Measurements from ENCODE around the gene PTGES2.
"Not testable (repeated sequence)": the region's sequence is repeated elsewhere in the genome, so short reads cannot be mapped to it uniquely, and the experiment has no call there.

PTGES2 gene

DNA sequence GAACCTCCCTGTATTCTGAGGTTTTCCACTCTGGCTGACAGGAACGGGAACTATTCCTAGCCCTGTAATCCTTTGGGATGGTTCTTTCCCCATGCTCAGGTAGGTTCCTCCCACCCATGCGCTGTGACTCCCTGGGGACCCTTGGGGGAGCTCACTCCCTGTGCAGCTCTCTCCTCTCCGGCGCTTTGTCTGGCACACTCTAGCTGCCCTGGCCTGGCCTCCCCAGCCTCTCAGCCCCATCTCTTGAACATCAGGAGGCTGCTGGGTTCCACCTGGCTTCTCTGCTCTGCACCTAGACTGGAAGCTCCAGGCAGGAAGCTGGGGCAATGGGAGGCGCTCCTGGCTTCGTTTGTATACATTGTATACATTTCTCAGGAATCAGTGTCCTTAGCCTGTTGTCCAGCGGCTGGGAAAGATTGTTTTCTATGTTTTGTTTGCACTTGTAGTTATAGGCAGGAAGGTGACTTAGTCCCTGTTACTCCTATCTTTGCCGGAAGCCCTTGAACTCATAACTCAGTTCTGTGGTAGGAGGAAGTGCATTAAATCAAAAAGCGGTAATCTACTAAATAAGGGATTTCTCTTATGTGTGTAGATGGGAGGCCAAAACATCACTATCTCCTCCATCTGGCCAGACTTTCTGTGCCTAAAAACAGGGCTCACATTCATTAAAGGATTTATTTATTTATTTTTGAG lies 39.1 kb downstream of the PTGES2 start:
- DNase-seq (ENCODE audit: low read depth, low spot score) = no peak

DNA sequence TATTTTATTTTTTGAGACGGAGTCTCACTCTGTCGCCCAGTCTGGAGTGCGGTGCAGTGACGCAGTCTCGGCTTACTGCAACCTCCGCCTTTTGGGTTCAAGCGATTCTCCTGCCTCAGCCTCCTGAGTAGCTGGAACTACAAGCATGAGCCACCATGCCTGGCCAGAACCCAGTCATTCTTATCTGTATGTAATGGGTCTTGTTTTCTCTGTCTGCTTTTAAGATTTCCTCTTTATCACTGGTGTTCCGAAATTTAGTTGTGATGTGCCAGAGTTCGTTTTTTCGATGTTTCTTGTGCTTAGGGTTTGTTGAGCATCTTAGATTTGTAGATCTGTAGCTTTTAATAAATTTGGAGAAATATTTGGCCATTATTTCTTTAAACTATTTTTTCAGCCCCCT lies 40.3 kb downstream of the PTGES2 start:
- no peak for DNase-seq (ENCODE audit: low read depth, low spot score)

DNA sequence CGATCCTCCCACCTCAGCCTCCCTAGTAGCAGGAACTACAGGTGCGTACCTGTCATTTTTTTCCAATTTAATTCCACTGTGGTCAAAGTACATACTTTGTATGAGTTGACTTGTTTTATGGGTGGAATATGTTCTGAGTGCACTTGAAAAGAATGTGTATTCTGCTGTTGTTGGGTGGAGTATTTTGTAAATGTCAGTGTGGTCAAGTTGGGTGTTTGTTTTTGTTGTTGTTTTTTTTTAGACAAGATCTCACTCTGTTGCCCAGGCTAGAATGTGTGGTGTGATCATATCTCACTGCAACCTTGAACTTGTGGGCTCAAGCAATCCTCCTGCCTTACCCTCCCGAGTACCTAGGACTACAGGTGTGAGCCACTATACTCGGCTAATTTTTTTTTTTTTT lies 41.6 kb downstream of the PTGES2 start:
- no peak for DNase-seq (ENCODE audit: low read depth, low spot score)

DNA sequence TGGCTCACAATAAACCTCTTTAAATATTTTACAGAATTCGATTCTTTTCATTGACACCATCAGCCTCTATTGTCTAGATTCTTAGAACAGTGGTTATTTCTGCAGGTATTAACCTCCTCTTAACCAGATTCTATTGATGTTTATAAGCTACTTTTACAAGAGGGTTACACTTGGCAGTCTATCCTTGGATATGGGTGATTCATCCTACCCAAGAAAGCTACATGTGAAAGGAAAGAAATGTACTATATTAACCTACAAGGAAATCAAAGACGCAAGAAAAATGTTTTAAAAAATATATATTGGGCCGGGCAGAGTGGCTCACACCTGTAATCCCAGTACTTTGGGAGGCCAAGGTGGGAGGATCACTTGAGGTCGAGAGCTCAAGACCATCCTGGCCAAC lies 42.8 kb downstream of the PTGES2 start:
- no peak for DNase-seq (ENCODE audit: low read depth, low spot score)

DNA sequence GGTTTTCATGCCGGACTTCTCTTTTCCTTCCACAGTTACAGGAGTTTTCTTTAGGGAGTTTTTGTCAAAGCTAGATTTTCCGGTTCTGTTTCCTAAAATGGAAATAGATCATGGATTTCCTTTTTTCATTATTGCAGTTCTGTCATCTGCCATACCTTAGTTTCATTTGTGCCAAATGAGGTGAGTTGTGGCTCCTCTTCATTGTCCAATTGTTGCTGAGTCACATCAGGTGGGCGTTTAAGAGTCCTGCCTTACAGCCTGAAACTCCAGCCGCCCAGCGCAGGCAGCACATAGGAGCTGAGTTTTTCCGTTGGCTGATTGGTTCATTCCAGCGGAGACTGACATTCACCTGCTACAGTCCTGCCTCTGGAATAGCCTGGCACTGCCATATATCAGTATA lies 45.4 kb downstream of the PTGES2 start:
- no peak for DNase-seq (ENCODE audit: low read depth, low spot score)

DNA sequence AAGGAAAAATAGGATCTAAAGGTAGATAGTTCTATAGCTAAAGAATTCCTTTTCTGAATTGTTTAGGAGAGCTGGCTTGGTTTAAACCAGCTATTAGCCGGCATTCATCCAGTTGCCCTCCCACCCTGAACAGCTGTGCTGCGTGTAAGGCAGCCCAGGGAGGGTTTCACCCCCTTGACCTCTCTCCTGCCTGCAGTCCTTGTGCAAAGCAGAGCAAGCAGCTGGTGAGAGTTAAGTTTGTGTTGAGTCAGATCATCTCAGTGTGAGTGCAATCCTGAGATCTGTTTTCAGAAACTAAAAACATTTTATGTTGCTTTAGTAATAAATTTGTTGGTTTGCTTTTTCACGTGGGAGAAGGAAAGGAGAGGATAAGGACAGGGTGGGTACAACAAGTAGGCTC lies 46.5 kb downstream of the PTGES2 start:
- DNase-seq (ENCODE audit: low read depth, low spot score) = peak; percentile 96

DNA sequence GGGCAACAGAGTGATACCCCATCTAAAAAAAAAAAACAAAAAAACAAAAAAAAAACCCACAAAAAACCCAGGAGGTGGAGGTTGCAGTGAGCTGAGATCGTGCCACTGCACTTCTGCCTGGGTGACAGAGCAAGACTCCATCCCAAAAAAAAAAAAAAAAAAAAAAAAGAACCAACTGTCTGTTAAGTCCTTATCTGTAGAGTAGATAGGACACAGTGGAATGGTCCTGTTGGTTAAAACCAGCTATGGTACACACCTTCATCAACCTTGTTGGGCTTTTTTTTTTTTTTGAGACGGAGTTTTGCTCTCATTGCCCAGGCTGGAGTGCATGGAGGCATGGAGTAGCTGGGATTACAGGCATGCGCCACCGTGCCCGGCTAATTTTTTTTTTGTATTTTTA lies 47.3 kb downstream of the PTGES2 start:
- no peak for DNase-seq (ENCODE audit: low read depth, low spot score)

DNA sequence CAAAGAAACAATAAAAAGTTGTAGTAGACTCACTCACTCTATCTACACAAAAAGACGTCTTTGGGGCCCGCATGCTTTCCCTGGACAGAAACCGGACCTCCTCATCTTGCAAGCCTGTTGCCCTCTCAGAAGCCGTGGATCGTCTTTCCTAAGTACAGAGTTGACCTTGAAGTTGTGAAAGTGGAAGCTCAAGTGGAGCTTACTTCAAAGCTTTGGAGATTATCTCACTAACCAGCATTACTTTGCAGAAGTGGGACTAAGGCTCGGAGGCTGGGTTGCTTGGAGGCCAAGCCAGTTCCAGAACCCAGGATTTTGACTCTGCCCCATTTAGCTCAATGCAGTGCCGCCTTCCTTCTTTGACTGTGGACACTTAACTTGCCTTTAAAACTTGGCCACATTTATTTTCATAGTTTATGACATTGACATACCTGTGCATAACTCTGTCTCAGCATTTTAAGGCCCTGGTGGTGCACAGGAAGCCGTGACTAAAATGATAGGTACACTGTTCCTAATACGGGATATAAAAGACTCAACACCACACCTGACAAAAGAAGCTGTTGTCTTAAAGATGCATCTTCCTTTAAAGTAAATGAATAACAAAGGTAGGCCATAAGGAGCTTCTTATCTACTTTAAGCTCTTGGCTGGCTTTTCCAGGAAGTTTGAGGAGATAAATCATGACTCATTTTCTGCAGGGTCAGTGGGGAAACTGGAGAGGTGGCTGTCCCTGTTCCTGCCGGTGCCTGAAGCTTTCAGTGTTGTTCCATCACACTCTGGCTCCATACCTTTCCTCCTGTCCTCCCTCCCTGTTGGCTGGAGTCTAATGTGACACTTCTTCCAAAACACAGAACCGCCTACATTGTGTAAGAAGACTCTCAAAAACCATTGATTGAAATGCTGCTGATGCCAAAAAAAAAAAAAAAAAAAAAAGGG lies 48.8 kb downstream of the PTGES2 start:
- DNase-seq (ENCODE audit: low read depth, low spot score) = no peak

DNA sequence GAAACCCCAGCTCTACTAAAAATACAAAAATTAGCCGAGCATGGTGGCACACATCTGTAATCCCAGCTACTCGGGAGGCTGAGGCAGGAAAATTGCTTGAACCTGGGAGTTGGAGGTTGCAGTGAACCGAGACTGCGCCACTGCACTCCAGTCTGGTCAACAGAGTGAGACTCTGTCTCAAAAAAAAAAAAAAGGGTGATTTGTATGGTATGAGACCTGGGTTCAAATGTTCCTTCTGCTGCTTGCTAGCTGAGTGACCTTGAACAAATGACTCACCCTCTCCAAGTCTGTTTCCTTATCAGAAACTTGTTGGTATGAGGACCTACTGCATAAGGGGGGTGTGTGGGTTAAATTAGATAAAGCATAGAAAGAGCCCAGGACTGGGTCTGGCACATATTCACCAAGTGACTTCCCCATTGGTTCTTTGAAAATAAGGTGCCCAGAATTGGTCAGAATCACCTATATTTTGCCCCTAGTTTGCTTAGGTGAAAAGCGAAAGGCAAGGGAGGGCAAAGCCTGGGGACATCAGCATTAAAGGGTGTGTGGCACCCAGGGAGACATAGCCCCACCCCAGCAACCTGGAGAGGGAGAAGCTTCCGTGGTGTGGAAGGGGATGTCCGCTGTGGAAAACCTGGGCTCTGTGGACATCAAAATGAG lies 49.6 kb downstream of the PTGES2 start:
- DNase-seq (ENCODE audit: low read depth, low spot score) = no peak

DNA sequence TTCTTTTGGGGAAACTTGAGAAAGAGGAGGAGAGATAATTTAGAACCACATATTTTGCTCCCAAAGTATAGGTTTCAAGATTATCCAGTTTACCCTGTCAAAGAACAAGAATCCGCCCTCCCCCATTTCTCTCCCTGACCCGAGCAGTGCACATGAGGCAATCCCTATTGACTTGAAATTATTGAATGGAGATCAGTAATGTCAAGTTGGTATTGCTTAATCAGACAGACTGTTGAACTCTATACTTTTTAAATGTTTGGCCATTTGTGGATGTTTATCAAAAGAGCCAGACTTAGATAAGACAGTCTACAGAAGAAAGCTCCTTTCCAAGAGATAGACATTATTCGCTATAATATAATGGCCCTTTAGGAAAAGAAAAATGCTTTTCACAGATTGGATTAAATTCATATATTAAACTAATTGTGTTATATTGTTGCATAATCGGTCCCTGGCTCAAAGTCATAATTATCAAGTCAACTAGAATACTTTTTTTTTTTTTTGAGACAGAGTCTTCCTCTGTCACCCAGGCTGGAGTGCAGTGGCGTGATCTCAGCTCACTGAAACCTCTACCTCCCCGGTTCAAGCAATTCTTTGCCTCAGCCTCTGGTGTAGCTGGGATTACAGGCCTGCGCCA lies 54.2 kb downstream of the PTGES2 start:
- no peak for DNase-seq (ENCODE audit: low read depth, low spot score)

DNA sequence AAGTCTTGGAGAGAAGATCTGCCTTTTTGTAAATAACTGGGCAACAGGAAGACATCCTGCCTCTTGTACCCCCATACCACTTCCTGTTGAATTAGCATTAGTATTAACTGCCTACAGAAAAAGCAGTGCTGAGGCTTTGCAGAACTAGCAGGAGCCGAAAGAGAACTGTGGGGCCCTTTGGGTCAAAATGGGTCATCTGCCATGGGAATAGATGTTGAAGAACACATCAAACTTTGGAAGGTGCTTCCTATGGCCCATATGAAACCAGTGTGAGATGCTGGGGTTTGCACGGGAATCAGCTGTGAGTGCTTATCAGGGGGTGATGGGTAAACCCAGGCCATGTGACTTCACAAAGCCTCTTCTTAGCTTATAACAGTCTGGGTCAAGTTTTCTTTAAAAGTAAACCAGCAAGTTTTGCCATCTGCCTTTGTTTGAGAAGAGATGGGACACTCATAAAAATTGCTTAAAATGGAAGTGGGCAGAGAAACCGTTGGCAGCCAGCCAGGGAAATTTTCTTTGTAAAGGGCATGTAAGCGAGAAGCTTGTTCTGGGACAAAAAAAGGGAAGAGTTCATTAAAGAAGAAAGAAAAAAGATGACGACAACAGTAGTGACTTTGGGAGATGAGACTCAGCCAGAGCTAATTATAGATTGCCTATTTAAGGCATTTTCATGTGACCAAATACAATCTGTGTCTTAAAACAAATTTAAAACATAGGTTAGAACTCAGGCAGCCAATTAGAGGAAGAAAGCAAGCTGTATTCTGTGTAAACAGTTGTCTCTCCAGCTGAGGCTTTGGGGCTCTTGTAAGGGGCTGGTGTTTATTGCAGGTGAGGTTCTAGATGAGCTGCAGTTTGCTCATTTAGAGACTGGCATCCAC lies 55.1 kb downstream of the PTGES2 start:
- DNase-seq (ENCODE audit: low read depth, low spot score) = peak; percentile 56

DNA sequence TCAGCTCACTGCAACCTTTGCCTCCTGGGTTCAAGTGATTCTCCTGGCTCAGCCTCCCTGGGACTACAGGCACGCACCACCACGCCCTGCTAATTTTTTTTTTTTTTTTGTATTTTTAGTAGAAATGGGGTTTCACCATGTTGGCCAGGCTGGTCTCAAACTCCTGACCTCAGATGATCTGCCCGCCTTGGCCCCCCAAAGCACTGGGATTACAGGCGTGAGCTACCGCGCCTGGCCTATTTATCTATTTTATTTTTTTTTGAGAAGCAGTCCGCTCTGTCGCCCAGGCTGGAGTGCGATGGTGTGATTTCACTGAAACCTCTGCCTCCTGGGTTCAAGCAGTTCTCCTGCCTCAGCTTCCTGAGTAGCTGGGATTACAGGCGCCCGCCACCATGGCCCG lies 56.1 kb downstream of the PTGES2 start:
- DNase-seq (ENCODE audit: low read depth, low spot score) = not testable (repeated sequence)

DNA sequence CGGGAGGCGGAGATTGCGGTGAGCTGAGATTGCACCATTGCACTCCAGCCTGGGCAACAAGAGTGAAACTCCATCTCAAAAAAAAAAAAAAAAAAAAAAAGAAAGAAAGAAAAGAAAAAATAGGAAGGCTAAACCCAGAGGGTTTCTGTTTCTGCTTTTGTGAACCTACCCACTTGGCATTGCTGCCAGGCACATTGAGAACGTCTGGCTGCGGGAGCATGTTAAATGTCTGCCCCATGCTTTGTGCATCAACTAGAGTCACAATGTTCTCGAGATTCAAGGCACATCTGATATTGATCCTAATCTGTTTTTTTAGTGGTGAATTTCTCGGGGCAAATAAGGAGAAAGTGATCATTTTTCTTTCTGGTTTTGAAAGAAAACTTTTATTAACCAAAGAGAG lies 56.7 kb downstream of the PTGES2 start:
- DNase-seq (ENCODE audit: low read depth, low spot score) = no peak

Measured in smooth muscle cell of the brain vasculature (primary cell).